GM13976 (cell line): ENCODE results near the gene CCDC188.
A peak's percentile ranks its signal among the peaks of the same experiment; 100 is the strongest.

Experiments used
- DNase-seq: peaks from one replicate; pipeline ENCODE4 v3.0.0; 2012; ENCODE audit warnings: low spot score
- in situ Hi-C: fragments of 300-500 bp; cut with MboI; formaldehyde crosslinking; loops from one replicate; pipeline ENCODE4 v1.12.0; 2022; ENCODE audit warnings: low sequenced_read_pairs, mixed read lengths, inconsistent platforms; ENCODE audit not compliant: unreplicated experiment
- TF ChIP-seq, protein P1 (sequence below): IDR thresholded peaks from 2 replicates; pipeline ENCODE4 v1.5.1; 2012; ENCODE audit warnings: borderline replicate concordance, mild to moderate bottlenecking; ENCODE audit not compliant: insufficient read depth; ENCODE audit errors: extremely low read depth, missing control alignments, control extremely low read depth

The CCDC188 gene

DNA sequence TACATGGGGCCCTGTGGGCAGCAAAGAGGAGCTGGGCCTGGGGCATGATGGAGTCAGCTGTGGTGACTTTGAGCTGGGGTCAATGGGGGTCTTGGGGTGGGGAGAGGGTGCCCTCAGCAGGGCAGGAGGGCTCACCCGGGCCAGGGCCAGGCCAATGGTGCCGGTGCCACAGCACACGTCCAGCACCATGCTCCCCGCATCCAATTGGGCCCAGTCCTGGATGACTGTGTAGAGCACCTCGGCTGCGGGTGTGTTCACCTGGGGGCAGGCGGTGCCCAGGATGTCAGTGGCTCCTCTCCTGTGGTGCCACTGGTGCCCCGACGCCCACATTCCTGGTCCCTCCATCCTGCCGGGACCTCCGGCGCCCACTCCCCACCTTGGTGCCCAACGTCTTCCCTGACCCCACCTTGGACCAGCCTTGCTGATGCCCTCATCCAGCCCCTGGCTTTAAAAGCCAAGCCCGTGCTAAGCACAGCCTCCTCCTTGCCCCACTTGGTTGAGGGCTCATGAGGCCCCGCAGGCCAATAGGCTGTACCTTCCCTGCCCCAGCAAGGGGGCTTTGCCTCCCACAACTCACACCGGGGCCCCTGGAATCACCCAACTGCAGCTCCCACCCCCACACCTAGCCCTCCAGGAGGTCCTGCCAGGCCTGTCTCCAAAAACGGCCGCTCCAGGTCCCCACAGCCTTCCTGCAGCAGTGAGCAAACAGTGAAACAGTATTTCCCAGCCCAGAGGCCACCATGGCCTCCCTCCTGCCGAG, 37.1 kb downstream of the CCDC188 start:
- DNase-seq, result no peak
- in situ Hi-C loops, result no loop called here
- TF ChIP-seq, protein P1, sequence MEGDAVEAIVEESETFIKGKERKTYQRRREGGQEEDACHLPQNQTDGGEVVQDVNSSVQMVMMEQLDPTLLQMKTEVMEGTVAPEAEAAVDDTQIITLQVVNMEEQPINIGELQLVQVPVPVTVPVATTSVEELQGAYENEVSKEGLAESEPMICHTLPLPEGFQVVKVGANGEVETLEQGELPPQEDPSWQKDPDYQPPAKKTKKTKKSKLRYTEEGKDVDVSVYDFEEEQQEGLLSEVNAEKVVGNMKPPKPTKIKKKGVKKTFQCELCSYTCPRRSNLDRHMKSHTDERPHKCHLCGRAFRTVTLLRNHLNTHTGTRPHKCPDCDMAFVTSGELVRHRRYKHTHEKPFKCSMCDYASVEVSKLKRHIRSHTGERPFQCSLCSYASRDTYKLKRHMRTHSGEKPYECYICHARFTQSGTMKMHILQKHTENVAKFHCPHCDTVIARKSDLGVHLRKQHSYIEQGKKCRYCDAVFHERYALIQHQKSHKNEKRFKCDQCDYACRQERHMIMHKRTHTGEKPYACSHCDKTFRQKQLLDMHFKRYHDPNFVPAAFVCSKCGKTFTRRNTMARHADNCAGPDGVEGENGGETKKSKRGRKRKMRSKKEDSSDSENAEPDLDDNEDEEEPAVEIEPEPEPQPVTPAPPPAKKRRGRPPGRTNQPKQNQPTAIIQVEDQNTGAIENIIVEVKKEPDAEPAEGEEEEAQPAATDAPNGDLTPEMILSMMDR, result no peak

DNA sequence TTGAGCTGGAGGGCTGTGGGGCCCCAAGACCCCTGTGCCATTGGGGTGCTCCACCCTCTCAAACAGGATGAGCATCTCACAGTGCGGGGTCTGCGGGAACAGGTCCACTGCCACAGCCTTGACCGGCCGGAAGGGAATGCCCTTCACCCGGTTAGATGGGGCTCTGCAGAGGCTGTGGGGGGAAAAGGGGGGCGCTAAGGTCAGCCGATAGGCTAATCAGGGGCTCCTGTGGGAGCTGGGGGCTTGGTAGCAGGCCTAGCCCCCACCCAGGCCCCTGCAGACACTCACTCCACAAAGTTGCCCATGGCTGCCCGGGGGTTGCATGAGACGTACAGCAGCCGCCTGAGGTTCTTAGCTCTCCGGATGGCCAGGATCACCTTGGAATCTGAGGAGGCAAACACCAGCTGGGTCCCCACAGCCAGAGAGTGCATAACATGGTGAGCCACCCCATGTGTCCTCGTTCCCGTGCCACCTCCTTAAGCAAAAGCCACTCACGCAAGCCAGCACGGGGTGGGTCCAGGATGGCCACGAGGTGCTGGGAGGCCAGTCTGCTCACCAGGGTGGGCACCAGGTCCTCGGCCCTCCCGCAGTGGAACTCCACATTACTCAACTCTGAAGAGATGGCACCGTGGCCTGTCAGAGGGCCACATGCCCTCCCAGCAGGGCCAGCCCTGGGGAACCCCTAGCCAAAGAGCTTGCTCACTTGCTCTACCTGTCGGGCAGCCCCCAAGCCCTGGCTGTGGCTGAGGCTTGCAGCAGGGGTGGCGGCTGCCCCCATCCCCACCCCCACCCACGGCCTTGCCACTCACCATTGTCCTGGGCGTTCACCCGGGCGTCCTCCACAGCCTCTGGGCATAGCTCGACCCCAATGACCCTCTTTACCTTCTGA, 38.0 kb downstream of the CCDC188 start:
- TF ChIP-seq, protein P1, result no peak
- in situ Hi-C loops, result no loop called here
- DNase-seq, result no peak

DNA sequence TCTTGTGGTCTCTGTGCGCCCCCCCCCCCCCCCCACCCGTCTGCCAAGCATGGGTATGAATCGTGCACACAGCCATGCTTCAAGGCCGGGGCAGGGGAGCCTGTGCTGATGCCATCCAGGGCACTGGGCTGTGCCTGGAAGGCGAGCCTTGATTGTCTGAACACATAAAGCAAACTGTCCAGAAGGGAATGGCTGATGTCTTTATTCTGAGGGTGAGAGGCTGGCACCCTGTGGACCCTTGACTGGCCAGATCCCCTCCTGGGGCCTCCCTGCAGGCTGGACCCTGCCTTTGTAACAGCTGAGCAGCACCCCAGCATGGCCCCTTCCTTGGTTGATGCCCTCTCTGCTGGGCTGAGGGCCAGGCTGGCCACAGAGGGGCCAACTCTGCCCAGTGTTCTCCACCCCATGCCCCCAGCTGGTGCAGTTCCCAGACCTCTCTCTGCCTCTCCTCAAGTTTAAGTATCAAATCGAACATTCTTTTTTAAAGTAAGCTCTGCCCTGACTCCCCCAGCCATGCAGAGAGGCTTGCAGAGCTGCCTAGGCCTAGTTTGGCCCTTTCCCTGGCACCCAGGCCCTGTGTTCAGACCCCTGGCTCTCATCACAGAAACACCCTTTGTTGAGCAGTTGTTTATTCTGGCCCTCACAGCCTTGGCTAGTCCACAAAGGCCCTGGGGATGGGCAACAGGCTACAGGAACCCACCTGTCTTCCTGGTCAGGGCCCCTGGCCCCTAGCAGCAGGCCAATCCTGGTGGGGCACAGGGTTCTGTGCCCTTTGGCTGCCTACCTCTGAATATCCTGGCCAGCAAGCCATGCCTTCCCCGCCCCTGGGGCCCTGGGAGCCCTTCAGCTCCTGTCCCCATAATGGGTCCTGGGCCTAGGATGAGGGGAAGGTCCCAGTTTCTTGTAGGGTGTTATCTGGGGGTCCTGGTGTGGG, 38.9 kb downstream of the CCDC188 start:
- TF ChIP-seq, protein P1, result no peak
- in situ Hi-C loops, result no loop called here

DNA sequence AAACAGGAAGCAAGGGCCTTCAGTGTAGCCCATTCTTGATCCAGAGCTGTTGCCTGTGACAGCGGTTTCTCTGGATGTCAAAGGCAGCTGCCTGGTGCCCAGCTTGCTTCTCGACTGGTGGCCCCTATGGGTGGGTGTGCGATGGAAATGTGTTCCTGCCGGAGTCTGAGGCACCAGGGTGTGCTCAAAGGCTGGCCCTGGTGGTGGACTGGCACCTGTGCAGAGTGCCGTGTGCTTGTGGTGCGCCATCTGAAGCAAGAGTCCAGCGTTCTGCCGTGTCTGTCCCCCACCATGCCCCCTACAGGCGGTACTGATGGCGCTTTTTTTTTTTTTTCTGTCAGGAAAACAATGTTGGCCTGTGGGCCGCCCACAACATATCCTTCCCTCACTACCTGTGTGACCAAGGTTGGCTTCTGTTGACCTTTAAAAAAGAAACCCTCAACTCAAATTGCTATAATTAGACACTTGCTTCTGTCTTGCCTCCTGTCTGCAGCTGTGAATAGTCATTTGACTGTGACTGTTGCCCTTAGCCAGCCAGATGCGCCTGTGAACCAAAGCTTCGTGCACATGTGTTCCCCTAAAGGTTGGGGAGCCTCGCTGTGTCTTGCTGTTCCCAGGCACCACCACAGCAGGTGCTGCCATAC, 39.7 kb downstream of the CCDC188 start:
- in situ Hi-C loops, result no loop called here
- TF ChIP-seq, protein P1, result peak; percentile 27
- peak; percentile 75 for DNase-seq

More for the DNA sequence above, 38.9 kb downstream of the CCDC188 start:
- DNase-seq, result no peak

DNA sequence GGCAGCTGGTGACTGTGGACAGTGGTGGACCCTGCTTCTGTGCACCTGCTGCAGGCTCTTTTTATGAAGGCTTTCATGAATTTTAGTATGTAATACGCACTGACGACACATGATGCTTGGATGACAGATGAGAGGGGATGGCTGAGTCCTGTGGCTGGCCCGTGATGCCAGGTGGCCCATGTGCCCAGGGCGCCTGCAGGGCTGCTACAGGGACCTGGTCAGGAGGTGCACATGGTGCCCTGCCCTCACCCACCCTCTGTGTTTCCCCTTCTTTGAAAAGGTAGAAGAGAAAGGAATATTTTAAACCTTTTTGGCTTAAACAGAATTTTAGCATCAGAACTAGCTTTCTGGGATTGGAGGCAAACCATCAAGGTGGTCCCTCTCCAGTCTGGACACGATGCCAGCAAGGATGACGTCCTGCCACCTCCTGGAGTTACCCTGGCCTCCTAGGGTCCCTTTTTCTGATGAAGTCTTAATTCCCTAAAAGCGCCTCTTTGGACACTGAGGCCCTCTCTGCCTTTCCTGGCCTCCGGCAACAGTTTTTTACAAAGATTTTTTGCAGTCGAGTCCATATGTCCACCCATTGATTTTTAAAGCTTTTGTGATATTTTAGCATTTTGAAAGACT, 40.4 kb downstream of the CCDC188 start:
- in situ Hi-C loops, result no loop called here

More for the DNA sequence above, 40.4 kb downstream of the CCDC188 start:
- TF ChIP-seq, protein P1, result no peak
- DNase-seq, result no peak
